Measurements from ENCODE around the gene DEPDC1B.

- TF ChIP-seq CTCF (IDR thresholded peaks at IDR 0.05) (peak in 3 of 5 experiments; percentile 24 to 52 (median 34)), POLR2A (IDR thresholded peaks at IDR 0.05) (no peak)
Observed at GRCh38 chr5:60586307-60586901, 113.6 kb downstream of the DEPDC1B start.
